Measurements from ENCODE around the gene TNFAIP2.

DNA sequence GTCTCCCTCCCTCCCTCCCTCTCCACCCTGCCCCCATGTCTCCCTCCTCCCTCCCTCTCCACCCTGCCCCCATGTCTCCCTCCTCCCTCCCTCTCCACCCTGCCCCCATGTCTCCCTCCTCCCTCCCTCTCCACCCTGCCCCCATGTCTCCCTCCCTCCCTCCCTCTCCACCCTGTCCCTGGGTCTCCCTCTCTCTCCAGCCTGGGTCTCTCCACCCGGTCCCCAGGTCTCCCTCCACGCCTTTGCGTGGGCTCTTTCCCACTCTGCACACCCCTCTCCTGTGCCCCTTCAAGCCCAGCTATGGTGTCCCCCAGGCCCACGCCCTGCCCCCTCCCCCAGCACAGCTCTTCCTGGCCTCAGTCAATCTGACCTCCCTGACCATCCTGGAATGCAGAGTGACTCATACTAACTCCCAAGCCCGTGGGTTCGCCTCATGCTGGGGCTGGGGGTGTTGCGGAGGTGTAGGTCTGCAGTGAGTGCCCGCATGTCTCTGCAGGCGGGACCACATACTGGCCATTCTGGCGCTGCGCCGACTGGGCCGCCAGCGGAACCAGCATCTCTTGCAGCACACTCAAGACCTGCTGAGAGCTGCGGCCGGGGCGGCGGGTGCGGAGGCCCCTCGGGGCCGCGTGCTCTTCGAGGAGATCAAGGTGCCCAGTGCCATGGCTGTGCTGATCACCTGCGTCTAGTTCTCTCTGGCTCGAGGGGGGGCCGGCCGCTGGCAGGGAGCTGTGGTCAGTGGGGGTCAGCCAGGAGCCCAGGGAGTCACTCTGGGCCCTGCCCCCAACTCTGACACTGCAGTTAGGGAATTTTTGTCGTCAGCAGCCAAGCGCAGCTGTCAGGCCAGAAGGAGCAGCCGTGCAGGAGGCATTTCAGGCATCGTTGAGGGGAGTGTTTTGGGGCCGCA, 13.5 kb upstream of the TNFAIP2 start:
- TF ChIP-seq POLR2A (IDR thresholded peaks at IDR 0.05; ENCODE audit: low read length) (no peak), GATA1 (IDR thresholded peaks at IDR 0.05; ENCODE audit: low read depth, low read length) (no peak)
